Measurements from ENCODE around the gene TIPRL. TPM values are rescaled to one million over a fixed set of nuclear protein-coding genes. Genes with fewer than 3 reads are reported as not detected.
A peak's percentile ranks its signal among the peaks of the same experiment; 100 is the strongest.
"Not testable (repeated sequence)": the region's sequence is repeated elsewhere in the genome, so short reads cannot be mapped to it uniquely, and the experiment has no call there.

TIPRL gene
- 32.0 and 34.1 TPM in 2 replicates for total RNA-seq

DNA sequence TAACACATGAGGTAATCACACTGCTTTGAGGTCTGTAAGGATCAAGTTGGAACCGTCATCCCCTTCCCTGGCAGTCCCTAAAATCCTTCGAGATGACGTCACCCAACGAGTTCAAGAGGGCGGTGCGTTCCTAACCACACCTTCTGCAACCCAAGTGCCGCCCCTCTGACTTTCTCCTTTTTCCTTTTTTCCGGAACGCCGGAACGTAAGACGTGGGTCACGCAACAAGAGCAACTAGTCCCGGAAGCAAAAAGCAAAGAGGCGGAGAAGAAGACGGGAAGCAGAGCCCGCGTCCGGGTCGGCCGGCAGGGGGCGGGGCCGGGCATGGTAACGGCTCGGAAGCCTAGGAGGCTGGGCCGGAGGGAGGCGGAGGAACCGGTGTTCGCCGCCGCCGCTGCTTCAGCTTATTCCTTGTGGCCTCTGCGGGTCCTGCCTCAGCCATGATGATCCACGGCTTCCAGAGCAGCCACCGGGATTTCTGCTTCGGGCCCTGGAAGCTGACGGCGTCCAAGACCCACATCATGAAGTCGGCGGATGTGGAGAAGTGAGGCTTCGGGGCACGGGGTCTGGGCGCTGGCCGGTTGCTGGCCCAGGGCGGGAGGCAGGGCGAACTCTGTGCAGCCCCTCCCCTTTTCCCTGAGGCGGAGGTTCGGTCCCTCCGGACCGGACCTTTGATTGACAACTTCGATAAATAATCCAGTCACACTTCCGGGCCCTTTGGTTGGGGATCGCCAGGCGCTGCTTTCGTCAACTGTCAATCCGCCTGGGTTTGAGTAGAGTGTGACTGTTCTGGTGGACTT is at the start of gene TIPRL:
TIPRL (plus strand) TSS at position 325 of the 800 bp plus-strand sequence; CDS start at position 441, 116 bp downstream.
- DNase-seq (ENCODE audit: extremely low read depth, low read depth, low spot score) = peak; percentile 93

DNA sequence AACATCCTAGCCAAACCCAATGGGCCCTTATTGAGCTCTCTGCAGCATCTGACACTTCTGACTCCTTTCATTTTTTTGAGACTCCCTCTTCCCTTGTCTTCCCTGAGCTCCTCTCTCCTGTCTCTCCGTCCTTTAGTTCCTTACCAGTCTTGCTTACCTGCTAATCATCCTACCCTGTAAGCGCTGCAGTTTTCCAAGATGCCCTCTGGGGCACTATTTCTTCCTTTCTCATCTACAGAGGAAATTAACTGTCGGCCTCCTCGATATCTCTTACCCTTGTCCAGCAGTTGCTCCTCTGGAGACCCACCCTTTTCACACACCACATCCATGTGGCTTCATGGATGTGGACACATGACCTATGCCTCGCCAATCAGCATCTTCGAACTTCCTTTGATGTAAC is 48.8 kb upstream of the TIPRL start:
- DNase-seq (ENCODE audit: extremely low read depth, low read depth, low spot score) = no peak

DNA sequence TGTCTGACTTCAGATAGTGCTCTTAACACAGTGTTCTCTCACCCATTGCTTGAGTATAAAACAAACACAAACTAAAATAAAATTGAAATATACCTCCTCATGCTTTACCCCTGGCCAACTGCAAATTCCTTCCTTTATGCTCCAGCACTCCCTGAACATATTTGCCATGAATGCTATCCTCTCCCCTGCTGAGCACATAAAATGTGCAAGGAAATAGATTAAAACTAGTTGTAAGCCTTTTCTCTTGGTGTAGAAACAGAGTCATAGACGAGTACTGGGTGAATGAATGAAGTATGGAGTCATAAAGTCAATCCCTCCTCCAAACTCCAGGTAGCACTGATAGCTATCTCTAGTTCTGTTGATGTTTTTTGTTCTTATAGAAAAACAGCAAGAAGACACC is 44.6 kb upstream of the TIPRL start:
- no peak for DNase-seq (ENCODE audit: extremely low read depth, low read depth, low spot score)

DNA sequence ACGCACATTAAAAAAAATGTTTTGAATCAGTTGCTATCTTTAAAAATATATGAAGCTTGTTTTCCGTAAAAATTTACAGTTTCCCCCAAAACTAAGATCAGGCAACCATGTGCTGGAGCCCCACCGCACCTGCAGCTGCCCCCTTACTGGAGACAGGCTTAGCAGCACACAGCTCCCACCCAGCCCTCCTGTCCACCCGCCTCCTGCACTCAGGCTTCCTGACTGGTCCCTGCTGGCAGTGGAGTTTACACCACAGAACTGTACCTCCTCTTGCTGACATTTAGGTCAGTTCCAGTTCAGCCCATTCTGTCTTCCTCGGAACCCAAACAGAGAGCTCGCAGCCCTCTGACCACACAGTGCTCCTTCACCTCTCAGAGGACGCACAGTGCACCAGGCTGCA is 44.1 kb upstream of the TIPRL start:
- no peak for DNase-seq (ENCODE audit: extremely low read depth, low read depth, low spot score)

DNA sequence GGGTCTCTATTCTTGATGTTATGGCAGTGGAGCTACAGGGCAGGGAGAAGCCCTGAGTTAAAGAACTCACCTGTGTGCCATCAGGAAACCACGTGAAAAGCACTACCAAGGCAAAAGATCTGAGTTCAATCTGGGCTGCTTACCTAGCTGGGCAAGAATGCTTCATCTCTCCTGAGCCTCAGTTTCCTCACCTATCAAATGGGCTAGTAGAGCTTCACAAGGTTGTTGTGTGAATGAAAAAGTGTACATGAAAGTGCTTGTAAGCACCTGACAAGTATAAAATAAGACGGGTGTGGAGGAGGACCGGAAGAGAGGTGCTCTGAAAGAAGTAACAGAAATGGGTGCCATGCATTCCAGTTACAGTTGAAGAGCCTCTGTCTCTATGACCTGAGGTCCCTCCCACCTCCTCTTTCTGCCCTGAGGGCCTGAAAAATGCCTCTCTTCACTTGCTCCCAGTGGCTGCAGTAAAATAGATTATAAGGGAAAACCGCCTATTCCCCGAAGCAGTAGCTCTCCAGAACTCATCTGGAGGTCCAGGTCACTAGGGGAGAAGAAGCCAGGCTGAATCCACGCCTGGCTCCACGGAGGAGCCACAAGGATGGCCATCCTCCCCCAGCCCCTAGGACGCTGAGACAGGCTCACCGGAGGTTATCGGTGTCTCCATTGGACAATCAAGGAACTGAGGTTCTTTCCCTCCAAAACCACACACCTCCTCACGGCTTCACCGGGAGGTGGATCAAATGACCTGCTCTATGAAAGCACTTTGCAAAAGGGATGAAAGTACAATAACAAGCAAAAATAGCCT is 43.4 kb upstream of the TIPRL start:
- no peak for DNase-seq (ENCODE audit: extremely low read depth, low read depth, low spot score)

DNA sequence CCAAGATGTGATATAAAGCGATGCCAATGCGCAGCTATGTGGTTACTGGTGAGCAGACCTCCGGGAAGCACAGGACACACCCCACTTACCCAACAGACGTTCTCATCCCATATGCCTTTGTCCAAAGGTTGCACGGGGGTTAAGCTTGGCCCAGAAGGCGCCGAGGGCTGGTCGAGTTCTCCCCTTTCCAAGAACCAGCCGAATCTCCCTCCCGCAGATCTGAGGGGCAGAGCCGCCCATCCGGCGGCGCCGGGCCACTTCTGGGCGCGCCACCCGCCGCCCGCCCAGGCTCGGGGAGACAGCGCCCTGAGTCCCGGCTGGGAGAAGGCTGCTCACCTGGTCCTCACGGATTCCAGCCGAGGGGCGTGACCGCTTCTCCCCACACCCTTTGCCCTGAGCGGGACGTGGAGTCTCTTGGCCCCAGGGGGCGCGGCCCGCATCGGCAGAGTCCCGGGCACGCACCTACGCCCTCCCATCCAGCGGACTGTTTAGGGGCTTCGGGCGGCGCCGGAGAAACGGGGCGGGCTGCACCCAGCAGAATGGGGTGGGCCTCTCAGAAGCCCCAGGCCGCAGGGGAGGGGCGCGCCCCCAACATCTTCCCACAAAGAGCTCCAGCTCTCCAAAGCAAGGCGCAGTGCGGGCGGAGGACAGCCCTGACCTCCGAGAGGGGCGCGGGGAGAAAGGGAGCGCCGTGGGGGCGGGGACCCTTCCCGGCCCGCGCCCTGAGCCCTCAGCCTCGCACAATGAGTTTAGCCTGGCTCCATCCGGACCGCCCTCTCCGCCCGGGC is 42.6 kb upstream of the TIPRL start:
- DNase-seq (ENCODE audit: extremely low read depth, low read depth, low spot score) = no peak

DNA sequence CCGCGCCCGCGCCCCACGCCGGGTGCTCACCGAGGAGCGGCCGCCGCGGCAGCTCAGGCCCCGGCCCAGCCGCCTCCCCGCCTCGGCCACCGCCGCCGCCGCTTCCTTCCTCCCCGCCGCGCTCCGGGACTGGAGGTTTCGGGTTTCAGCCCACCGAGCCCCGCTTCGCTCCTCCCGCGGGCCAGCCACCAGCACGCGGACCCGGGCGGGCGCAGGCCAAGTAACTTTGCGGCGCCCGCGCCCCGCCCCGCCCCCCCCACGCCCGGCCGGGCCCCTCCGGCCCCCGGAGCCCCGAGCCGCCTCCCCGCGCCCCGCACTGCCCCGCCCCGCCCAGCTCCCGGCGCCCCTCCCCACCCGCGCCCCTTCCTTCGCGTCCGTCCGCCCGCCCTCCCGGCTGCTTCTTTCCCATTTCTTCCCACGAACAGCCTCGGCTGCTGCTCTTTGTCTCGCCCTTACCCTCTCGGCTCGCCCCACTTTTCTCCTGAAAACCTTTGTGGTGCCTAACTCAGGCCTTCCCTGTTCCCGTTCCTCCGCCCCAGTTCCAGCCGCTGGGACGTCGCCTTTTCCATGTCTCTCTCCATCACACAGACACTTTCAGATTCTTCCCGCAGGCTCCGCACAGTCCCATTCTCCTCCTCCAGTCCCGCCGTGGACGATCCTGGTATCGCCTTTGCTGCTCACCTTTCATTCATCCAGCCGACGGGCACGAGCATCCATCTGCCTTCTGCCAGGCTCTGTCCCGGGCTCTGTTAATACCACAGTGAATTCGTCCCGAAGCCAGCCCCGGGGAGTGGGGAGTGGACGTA is 41.9 kb upstream of the TIPRL start, which contains the start of gene GPR161:
GPR161 (minus strand) TSS at position 222 of the 806 bp plus-strand sequence. CDS start 32,080 bp downstream, outside the sequence.
- DNase-seq (ENCODE audit: extremely low read depth, low read depth, low spot score) = no peak

DNA sequence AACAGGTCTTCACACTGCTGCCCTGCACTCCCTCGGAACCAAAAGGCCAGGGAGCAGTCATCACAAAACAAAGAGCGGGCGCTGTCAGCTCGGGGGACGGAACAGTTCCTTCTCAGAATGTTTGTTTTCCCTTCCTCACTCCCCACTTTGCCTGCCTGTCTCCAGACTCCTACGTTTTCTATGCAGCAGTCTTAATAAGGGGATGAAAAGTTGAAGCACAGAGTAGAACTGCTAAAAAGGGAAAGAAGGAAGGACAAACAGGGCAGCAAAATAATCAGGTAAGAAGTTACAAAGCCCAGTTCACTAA is 41.3 kb upstream of the TIPRL start:
- no peak for DNase-seq (ENCODE audit: extremely low read depth, low read depth, low spot score)

DNA sequence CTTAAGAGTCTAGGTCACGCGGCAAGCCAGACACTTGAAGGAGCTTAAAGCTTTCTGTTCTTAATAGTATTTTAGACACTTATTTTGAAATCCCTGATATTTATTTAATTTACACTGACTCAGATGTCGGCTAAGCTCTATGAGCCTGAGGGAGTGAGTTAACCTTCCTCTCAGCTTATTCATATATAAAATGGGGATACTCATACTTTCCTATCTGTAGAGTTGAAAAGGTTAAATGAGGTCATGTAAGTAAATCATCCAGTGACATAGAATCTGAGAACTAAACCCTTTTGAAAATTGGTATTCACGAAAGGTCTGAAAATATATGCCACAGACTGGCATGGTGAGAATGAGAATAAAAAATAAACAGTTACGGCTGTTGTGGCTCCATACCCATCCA is 40.6 kb upstream of the TIPRL start:
- no peak for DNase-seq (ENCODE audit: extremely low read depth, low read depth, low spot score)

DNA sequence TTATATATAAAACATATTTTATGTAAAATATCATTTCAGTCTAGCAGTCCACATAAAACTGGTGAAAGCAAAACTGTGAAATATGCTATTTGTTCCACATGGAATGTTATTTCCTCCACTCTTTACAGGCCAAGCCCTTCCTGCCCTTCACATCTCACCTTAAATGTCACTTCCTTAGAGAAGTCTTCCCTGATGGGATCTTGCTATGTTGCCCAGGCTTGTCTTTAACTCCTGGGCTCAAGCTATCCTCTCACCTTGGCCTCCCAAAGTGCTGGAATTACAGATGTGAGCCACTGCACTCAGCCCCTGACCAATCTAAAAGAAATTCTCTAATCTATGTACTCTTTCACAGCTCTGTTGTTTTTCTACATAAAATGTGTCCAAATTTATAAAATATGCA is 39.7 kb upstream of the TIPRL start:
- DNase-seq (ENCODE audit: extremely low read depth, low read depth, low spot score) = no peak

DNA sequence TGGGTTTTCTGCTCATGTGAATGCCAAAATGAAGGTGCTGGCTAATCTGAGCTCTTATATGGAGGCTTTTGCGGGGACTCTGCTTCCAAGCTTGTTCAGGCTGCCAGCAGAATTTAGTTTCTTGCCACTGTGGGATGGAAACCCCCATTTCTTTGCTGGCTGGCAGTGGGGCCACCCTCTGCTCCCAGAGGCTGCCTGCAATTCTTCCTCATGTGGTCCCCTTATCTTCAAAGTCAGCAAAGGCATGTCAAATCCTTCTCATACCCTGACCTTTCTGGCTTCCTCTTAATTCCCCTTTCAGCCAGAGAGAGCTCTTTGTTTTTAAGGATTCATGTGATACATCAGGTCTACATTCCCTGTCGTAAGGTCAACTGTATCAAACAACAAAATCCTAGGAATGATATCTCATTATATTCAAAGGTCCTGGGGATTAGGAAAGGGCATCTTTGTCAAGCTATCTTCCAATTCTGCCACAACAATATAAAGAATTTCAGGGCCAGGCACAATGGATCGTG is 36.8 kb upstream of the TIPRL start:
- DNase-seq (ENCODE audit: extremely low read depth, low read depth, low spot score) = no peak

DNA sequence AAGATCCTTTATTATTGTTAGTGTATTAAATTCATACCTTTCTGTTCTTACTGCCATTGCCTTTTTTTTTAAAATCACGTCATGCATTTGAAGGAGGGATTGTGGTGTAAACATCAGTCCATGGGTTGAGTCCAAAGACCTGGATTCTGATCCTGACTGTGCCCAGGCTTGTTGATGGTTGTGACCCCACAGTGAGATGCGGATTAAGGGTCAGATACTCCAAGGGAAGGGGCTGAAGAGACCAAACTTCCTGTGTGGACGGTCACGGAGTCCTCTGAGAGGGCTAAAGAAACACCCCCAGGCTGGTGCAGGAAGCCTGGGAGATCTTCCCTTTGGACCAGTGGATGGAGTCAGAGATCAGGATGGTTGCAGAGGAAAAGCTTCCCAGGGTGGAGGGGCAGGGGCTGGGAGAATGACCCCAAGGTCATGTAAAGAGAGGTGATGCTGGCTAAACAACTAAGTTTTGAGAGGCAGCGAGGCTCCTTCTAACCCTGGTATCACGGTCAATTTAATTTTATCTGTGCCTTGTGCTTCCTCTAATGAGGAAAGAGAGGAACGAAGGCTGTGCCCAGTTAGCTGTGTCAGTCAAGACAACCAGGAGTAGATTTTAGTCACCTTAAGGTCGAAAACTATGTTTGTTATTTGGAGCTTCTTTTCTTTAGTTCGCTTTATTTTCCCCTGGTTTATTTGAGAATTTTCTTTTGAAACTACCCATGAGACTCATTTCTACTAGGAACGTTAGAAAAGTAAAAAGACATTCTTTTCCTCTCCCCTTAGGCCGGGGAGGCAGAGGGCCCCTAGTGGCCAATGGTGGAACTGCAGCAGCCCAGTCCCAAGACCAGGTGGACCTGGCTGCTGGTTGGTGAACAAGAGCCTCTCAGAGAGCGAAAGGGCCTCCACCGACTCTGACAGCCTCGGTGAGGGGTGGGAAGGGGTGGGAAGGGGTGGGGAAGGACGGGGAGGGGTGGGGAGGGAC is 33.3 kb upstream of the TIPRL start:
- DNase-seq (ENCODE audit: extremely low read depth, low read depth, low spot score) = peak; percentile 47

DNA sequence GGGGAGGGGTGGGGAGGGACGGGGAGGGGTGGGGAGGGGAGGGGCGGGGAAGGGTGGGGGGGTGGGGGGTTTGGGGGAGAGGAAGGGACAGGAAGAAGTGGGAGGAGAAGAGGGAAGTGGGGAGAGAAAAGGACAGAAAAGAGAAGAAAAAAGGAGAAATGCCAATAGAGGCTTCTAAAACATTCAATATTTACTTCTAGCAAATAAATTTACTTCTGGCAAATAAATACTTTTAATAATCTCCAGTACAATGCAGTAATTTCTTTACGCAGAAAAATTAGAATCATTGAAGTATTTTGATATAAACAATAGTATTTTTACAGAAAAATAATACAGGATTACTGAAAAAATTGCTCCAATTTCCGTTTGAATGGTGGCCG is 32.6 kb upstream of the TIPRL start:
- no peak for DNase-seq (ENCODE audit: extremely low read depth, low read depth, low spot score)

DNA sequence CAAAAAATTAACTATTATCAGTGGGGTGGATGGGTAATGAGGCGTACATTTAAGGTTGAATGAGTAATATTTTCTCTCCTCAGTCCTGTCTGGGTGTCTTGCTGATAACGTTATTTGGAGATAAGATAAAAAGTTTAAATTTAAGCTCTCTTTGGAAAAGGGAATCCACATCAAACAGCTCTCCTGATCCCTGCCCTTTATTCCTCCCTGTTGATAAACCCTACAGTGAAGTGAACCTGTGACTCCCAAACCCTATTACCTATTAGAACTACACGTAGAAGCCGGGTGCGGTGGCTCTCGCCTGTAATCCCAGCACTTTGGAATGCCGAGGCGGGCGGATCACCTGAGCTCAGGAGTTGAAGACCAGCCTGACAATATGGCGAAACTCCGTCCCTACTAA is 32.1 kb upstream of the TIPRL start:
- DNase-seq (ENCODE audit: extremely low read depth, low read depth, low spot score) = no peak

DNA sequence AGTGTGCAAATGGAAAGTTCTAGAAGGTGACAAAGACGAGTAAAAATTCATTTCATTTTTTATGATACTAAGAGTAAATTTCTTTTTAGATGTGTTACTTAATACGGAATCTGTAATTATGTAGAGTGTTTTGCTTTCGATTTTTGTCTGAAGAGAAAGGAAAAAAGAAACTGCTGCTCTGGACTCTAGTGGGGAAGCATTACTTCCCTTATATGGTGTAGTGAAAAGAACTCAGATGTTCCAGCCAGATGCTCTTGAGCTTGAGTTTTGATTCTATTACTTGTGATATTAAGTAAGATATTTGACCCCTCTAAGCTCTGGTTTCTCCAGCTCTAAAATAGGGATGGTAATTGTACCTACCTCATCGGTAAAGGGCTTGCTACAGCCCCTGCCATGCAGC is 29.8 kb upstream of the TIPRL start:
- DNase-seq (ENCODE audit: extremely low read depth, low read depth, low spot score) = no peak

DNA sequence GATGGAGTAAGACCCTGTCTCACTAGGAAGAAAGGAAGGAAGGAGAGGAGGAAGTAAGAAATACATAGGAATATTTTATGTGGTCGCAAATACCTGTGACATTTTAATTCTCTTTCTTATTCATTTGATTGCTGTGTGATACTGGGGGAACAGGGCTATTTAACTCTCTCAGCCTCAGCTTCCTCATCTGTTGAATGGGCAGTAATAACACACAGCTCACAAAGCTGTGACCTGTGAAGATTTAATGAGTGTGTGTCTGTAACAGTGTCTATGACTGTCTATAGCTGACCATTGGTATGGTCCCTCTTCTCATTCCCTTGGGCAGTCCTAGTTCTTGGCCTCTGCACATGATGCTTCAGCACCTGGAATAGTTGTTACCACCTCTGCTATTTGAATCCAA is 28.5 kb upstream of the TIPRL start:
- no peak for DNase-seq (ENCODE audit: extremely low read depth, low read depth, low spot score)

DNA sequence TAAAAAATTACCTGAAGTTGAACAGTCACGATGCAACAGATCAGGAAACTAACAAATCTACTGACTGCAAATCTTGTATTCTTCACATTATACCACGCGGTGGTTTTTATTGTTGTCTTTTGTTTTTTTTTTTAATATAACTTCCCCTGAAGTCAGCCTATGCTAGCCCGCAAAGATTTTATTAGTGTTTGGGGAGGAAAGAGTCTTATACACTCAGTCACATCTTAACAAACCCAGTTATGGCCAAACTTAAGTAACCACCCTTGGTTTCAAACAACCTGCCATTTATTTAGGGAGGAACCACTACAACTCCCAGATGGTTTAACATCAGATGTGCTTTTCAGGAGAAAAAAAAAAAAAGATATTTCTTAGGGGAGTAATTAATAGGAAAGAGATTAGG is 26.8 kb upstream of the TIPRL start:
- no peak for DNase-seq (ENCODE audit: extremely low read depth, low read depth, low spot score)

DNA sequence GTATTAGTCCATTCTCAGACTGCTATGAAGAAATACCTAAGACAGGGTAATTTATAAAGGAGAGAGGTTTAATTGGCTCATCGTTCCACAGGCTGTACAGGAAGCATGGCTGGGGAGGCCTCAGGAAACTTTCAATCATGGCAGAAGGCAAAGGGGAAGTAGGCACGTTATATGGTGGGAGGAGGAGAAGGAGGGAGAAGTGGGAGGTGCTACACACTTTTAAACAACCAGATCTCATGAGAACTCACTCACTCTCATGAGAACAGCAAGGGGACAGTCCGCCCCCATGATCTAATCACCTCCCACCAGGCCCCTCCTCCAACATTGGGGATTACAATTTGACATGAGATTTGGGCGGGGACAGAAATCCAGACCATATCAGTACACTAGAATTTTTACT is 24.1 kb upstream of the TIPRL start:
- DNase-seq (ENCODE audit: extremely low read depth, low read depth, low spot score) = not testable (repeated sequence)

DNA sequence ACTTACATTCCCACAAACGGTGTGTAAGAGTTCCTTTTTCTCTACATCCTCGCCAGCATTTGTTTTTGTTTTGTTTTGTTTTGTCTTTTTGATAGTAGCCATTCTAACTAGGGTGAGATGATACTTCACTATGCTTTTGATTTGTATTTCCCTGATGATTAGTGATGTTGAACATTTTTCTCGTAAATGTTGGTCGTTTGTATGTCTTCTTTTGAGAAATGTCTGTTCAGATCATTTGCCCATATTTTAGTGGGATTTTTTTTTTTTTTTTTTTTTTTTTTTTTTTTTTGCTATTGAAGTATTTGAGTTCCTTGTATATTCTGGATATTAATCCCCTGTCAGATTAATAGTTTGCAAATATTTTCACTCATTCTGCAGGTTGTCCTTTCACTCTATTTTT is 22.9 kb upstream of the TIPRL start:
- DNase-seq (ENCODE audit: extremely low read depth, low read depth, low spot score) = no peak
